Measurements from ENCODE around the gene TLDC2.

DNA sequence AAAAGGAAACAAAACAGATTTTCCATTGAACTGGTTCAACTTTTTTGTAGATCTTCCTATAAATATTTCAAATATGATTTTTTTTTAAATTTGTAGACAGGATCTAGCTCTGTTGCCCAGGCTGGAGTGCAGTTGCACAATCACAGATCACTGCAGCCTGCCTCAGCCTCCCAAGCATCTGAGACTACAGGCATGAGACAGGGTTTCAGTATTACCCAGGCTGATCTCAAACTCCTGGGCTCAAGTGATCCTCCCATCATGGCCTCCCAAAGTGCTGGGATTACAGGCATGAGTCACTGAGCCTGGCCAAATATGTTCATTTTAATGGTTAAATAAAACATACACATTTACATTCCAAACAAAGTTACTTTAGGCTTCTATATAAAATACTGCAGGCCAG, 42.0 kb downstream of the TLDC2 start:
- no peak for TF ChIP-seq EZH2 (IDR thresholded peaks at IDR 0.05; ENCODE audit: insufficient read depth, poor library complexity, severe bottlenecking)
- TF ChIP-seq EZH2phosphoT487 (IDR thresholded peaks at IDR 0.05; ENCODE audit: insufficient read depth, low read depth), result no peak

Measured in GM23248 (cell line).